Neuronal stem cell (in vitro differentiated cells): Measurements from ENCODE around the gene ITGA7.
"Not testable (repeated sequence)": the region's sequence is repeated elsewhere in the genome, so short reads cannot be mapped to it uniquely, and the experiment has no call there.

Experiments
- DNase-seq: peaks from one replicate; pipeline ENCODE4 v3.0.0-alpha.2; 2013; ENCODE audit warnings: low spot score
- H2AFZ ChIP-seq: one replicate; pipeline ENCODE4 v1.6.1; 2013; ENCODE audit warnings: mild to moderate bottlenecking, low read length, inconsistent platforms
- H2AK5ac ChIP-seq: 2 replicates; pipeline ENCODE4 v1.6.1; 2013; ENCODE audit warnings: low read depth, mild to moderate bottlenecking, inconsistent platforms, low read length, moderate library complexity, mixed read lengths
- H2BK120ac ChIP-seq: 2 replicates; pipeline ENCODE4 v1.6.1; 2013; ENCODE audit warnings: low read depth, mild to moderate bottlenecking, inconsistent platforms, low read length, moderate library complexity, mixed read lengths
- H2BK12ac ChIP-seq: one replicate; pipeline ENCODE4 v1.6.1; 2013; ENCODE audit warnings: low read length, inconsistent platforms
- H2BK15ac ChIP-seq: 2 replicates; pipeline ENCODE4 v1.6.1; 2013; ENCODE audit warnings: mild to moderate bottlenecking, low read length, inconsistent platforms, mixed read lengths
- H2BK5ac ChIP-seq: one replicate; pipeline ENCODE4 v1.6.1; 2013; ENCODE audit warnings: inconsistent platforms, mild to moderate bottlenecking, low read length, moderate library complexity
- H3K14ac ChIP-seq: one replicate; pipeline ENCODE4 v1.6.1; 2013; ENCODE audit warnings: low read length, inconsistent platforms
- H3K18ac ChIP-seq: 2 replicates; pipeline ENCODE4 v1.6.1; 2013; ENCODE audit warnings: low read length, inconsistent platforms
- H3K23ac ChIP-seq: 2 replicates; pipeline ENCODE4 v1.6.1; 2013; ENCODE audit warnings: low read depth, mild to moderate bottlenecking, mixed read lengths, low read length, inconsistent platforms; ENCODE audit not compliant: poor library complexity
- H3K27ac ChIP-seq: replicated peaks from 3 replicates; pipeline ENCODE4 v1.5.1; 2013; ENCODE audit warnings: low read length, inconsistent platforms
- H3K27me3 ChIP-seq, 3 experiments: 2 replicates each; pipeline ENCODE4 v1.6.1; 2013; ENCODE audit warnings: low read length in 3 of 3, mild to moderate bottlenecking in 2 of 3, inconsistent platforms in 1 of 3, low read depth in 1 of 3, mixed read lengths in 1 of 3, moderate library complexity in 1 of 3; ENCODE audit not compliant: control insufficient read depth in 3 of 3, insufficient read depth in 3 of 3
- H3K36me3 ChIP-seq, 2 donors: replicated peaks in 1 of 2; 2 replicates each; pipeline ENCODE4 v1.6.1; 2013; ENCODE audit warnings: low read length in 2 of 2; ENCODE audit not compliant: control insufficient read depth in 2 of 2, insufficient read depth in 2 of 2
- H3K4ac ChIP-seq: 2 replicates; pipeline ENCODE4 v1.6.1; 2013; ENCODE audit warnings: inconsistent platforms, mild to moderate bottlenecking, low read length, moderate library complexity
- H3K4me1 ChIP-seq, 2 donors: 1 replicate in 1 of 2; 2 replicates in 1 of 2; pipeline ENCODE4 v1.6.1; 2013; ENCODE audit warnings: low read length in 2 of 2, low read depth in 1 of 2; ENCODE audit not compliant: control insufficient read depth in 2 of 2, insufficient read depth in 1 of 2
- H3K4me2 ChIP-seq: one replicate; pipeline ENCODE4 v1.6.1; 2013; ENCODE audit warnings: mild to moderate bottlenecking, low read length, inconsistent platforms; ENCODE audit not compliant: insufficient read depth, poor library complexity, severe bottlenecking
- H3K4me3 ChIP-seq, 2 donors: 2 replicates each; pipeline ENCODE4 v1.5.1; 2013; ENCODE audit warnings: low read length in 2 of 2, mild to moderate bottlenecking in 2 of 2, inconsistent platforms in 1 of 2, moderate library complexity in 1 of 2
- H3K79me1 ChIP-seq: one replicate; pipeline ENCODE4 v1.6.1; 2013; ENCODE audit warnings: low read depth, mild to moderate bottlenecking, inconsistent platforms, low read length, moderate library complexity
- H3K9ac ChIP-seq: one replicate; pipeline ENCODE4 v1.6.1; 2013; ENCODE audit warnings: mild to moderate bottlenecking, low read depth, low read length, inconsistent platforms; ENCODE audit not compliant: poor library complexity
- H3K9me3 ChIP-seq, 2 donors: replicated peaks in 1 of 2; 2 replicates each; pipeline versions ENCODE3 to v1.6.1; 2013; ENCODE audit warnings: low read length in 2 of 2, mild to moderate bottlenecking in 2 of 2, inconsistent platforms in 1 of 2, low read depth in 1 of 2, mixed read lengths in 1 of 2, moderate library complexity in 1 of 2; ENCODE audit not compliant: control insufficient read depth in 2 of 2, insufficient read depth in 1 of 2
- H4K8ac ChIP-seq: one replicate; pipeline ENCODE4 v1.6.1; 2013; ENCODE audit warnings: low read depth, mild to moderate bottlenecking, inconsistent platforms, low read length, moderate library complexity
- H4K91ac ChIP-seq: one replicate; pipeline ENCODE4 v1.6.1; 2013; ENCODE audit warnings: low read length, low read depth, mild to moderate bottlenecking, inconsistent platforms; ENCODE audit not compliant: poor library complexity
- WGBS, 2 donors: extraction: QIAGEN DNeasy Blood & Tissue Kit; methylation state at CpG; one replicate each; pipeline ENCODE4 v1.1.7; 2013; ENCODE audit warnings: missing lambda C conversion rate in 2 of 2, mixed read lengths in 1 of 2; ENCODE audit not compliant: insufficient read length in 2 of 2, insufficient replicate concordance in 1 of 2; ENCODE audit errors: extremely low coverage in 2 of 2; 5-methylcytosine and 5-hydroxymethylcytosine counted together

Gene ITGA7

GRCh38 chr12:55652352-55652751 is 55.4 kb downstream of the ITGA7 start:
- Histone ChIP-seq H3K36me3 (no peaks in the 10 kb centered on the region), H3K18ac (no peak overlapping the region), H4K91ac (no peak overlapping the region), H3K14ac (no peak overlapping the region), H3K27me3 (peaks cover 0 to 2% (median 0%) of the 10 kb centered on the region in 3 experiments), H3K23ac (no peak overlapping the region), H3K4me3 (no peak overlapping the region), H3K9me3 (no peaks in the 10 kb centered on the region), H2AK5ac (no peak overlapping the region), H3K79me1 (no peaks in the 10 kb centered on the region), H2AFZ (no peak overlapping the region), H3K4ac (no peak overlapping the region), H2BK12ac (no peak overlapping the region), H3K27ac (no peak overlapping the region), H2BK5ac (no peak overlapping the region), H2BK120ac (no peak overlapping the region), H4K8ac (no peak overlapping the region), H2BK15ac (no peak overlapping the region), H3K9ac (no peak overlapping the region), H3K4me2 (no peak overlapping the region), H3K4me1 (no peaks in the 10 kb centered on the region)
- WGBS, 2 donors: no CpG with 5 or more reads among the region's 3 CpGs
- no peak for DNase-seq

DNA sequence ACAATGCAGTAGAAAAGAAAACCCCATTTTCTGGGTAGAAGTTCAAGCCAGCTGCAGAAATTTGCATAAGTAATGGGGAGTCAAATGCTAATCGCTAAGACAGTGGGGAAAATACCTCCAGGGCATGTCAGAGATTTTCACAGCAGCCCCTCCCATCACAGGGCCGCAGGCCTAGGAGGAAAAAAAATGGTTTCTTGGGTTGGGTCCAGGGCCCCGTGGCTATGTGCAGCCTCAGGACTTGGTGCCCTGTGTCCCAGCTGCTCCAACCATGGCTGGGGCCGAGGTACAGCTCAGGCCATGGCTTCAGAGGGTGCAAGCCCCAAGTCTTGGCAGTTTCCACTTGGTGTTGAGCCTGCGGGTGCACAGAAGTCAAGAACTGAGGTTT is 56.4 kb downstream of the ITGA7 start:
- no peak overlapping the region for H4K8ac ChIP-seq
- no peak for DNase-seq

GRCh38 chr12:55650620-55651298 is 56.9 kb downstream of the ITGA7 start:
- H4K8ac ChIP-seq, H3K36me3 ChIP-seq, H2AFZ ChIP-seq, H4K91ac ChIP-seq, H3K4me1 ChIP-seq, H3K9ac ChIP-seq, H3K9me3 ChIP-seq, H2BK15ac ChIP-seq, H2AK5ac ChIP-seq, H3K4me2 ChIP-seq, H3K14ac ChIP-seq, H2BK120ac ChIP-seq, H3K27me3 ChIP-seq, DNase-seq, H3K79me1 ChIP-seq, H3K4me3 ChIP-seq, H3K4ac ChIP-seq, H2BK5ac ChIP-seq, H3K27ac ChIP-seq, H3K23ac ChIP-seq, H3K18ac ChIP-seq, H2BK12ac ChIP-seq: not testable (repeated sequence)
- WGBS, 2 donors: no CpG with 5 or more reads among the region's 4 CpGs

More for the DNA sequence above, 56.4 kb downstream of the ITGA7 start:
- Histone ChIP-seq H4K91ac (no peak overlapping the region), H3K23ac (no peak overlapping the region), H3K4ac (no peak overlapping the region), H3K18ac (no peak overlapping the region), H2BK120ac (no peak overlapping the region), H3K9me3 (peaks cover 0 to 2% of the 10 kb centered on the region in 2 donors), H2AFZ (no peak overlapping the region), H3K27ac (no peak overlapping the region), H3K9ac (no peak overlapping the region), H3K14ac (no peak overlapping the region), H2BK12ac (no peak overlapping the region), H2AK5ac (no peak overlapping the region), H3K4me1 (no peaks in the 10 kb centered on the region), H3K36me3 (no peaks in the 10 kb centered on the region), H3K4me2 (no peak overlapping the region), H2BK5ac (no peak overlapping the region), H2BK15ac (no peak overlapping the region), H3K4me3 (no peak overlapping the region), H3K27me3 (no peaks in the 10 kb centered on the region), H3K79me1 (no peaks in the 10 kb centered on the region)
- WGBS, 2 donors: no CpG with 5 or more reads among the region's 5 CpGs

- no peak overlapping the region for H3K4me3 ChIP-seq
Observed at GRCh38 chr12:55647027-55647426, 60.7 kb downstream of the ITGA7 start.

More at GRCh38 chr12:55647027-55647426, 60.7 kb downstream of the ITGA7 start:
- no peaks in the 10 kb centered on the region for H3K79me1 ChIP-seq
- H2BK15ac ChIP-seq: peak overlapping the region; percentile 70
- H3K27me3 ChIP-seq: peaks cover 0 to 3% (median 0%) of the 10 kb centered on the region in 3 experiments
- no peak overlapping the region for H2AK5ac ChIP-seq
- no peak overlapping the region for H3K4ac ChIP-seq
- H2AFZ ChIP-seq: no peak overlapping the region
- H4K91ac ChIP-seq: no peak overlapping the region
- no peak overlapping the region for H2BK12ac ChIP-seq
- DNase-seq: no peak
- H2BK120ac ChIP-seq: no peak overlapping the region
- no peaks in the 10 kb centered on the region for H3K4me1 ChIP-seq
- H3K9ac ChIP-seq: no peak overlapping the region
- no peak overlapping the region for H4K8ac ChIP-seq
- WGBS, 2 donors: no CpG with 5 or more reads among the region's 5 CpGs
- peaks cover 0 to 5% of the 10 kb centered on the region in 2 donors for H3K9me3 ChIP-seq
- H3K27ac ChIP-seq: no peak overlapping the region
- no peak overlapping the region for H3K23ac ChIP-seq
- no peak overlapping the region for H3K18ac ChIP-seq
- H3K14ac ChIP-seq: no peak overlapping the region
- no peak overlapping the region for H3K4me2 ChIP-seq
- H3K36me3 ChIP-seq: no peaks in the 10 kb centered on the region
- H2BK5ac ChIP-seq: no peak overlapping the region
